HepG2 (cell line): Measurements from ENCODE around the gene ENO3. TPM values are rescaled to one million over a fixed set of nuclear protein-coding genes. Genes with fewer than 3 reads are reported as not detected.
A peak's percentile ranks its signal among the peaks of the same experiment; 100 is the strongest.

ENCODE experiments used
- AKAP8 ChIP-seq: sonication (generic); formaldehyde crosslinking; IDR thresholded peaks from 2 replicates; pipeline ENCODE4 v1.5.1; 2020; ENCODE audit warnings: mild to moderate bottlenecking, missing genetic modification reagents
- ATF7-NPFF ChIP-seq: sonication (generic); formaldehyde crosslinking; IDR thresholded peaks from 2 replicates; pipeline ENCODE4 v1.8.1; 2023; ENCODE audit warnings: mild to moderate bottlenecking, low read depth, missing genetic modification reagents, moderate library complexity
- DNMT3B ChIP-seq: conservative IDR thresholded peaks from 2 replicates; pipeline ENCODE4 v1.6.1; 2016; ENCODE audit warnings: missing biosample characterization, control low read depth
- GATAD1 ChIP-seq: IDR thresholded peaks from 2 replicates; pipeline ENCODE4 v1.6.1; 2016; ENCODE audit warnings: missing genetic modification reagents, missing compliant biosample characterization
- MIER2 ChIP-seq: IDR thresholded peaks from 2 replicates; pipeline ENCODE4 v1.6.1; 2016; ENCODE audit warnings: missing biosample characterization, missing genetic modification reagents
- NCOR1 ChIP-seq: fragments of 200-600 bp; sonication (generic); IDR thresholded peaks from 2 replicates; pipeline ENCODE4 v1.7.0; 2017; ENCODE audit warnings: antibody characterized with exemption, low read length, borderline replicate concordance
- POLR2AphosphoS5 ChIP-seq: IDR thresholded peaks from 2 replicates; pipeline ENCODE4 v1.6.1; 2012; ENCODE audit warnings: low read depth, low read length
- PRPF4 ChIP-seq: fragments of 200-400 bp; formaldehyde crosslinking; IDR thresholded peaks from 2 replicates; pipeline ENCODE4 v1.6.1; 2016; ENCODE audit warnings: low read length, low read depth; ENCODE audit not compliant: poor library complexity, severe bottlenecking
- RARA ChIP-seq: IDR thresholded peaks from 2 replicates; pipeline ENCODE4 v1.6.1; 2016; ENCODE audit warnings: missing genetic modification reagents, missing compliant biosample characterization
- TRIM24 ChIP-seq: sonication (generic); formaldehyde crosslinking; IDR thresholded peaks from 2 replicates; pipeline ENCODE4 v1.8.0; 2022; ENCODE audit warnings: mild to moderate bottlenecking, missing genetic modification reagents
- ZFX ChIP-seq: sonication (generic); formaldehyde crosslinking; IDR thresholded peaks from 2 replicates; pipeline ENCODE4 v1.4.0; 2020; ENCODE audit warnings: mild to moderate bottlenecking, low read depth, missing genetic modification reagents, moderate library complexity
- ZNF251 ChIP-seq: sonication (generic); formaldehyde crosslinking; IDR thresholded peaks from 2 replicates; pipeline ENCODE4 v1.9.0; 2021; ENCODE audit warnings: mild to moderate bottlenecking, missing genetic modification reagents
- ZNF30 ChIP-seq: sonication (generic); formaldehyde crosslinking; IDR thresholded peaks from 2 replicates; pipeline ENCODE4 v1.5.0; 2020; ENCODE audit warnings: mild to moderate bottlenecking, missing genetic modification reagents
- ZNF329 ChIP-seq: sonication (generic); formaldehyde crosslinking; IDR thresholded peaks from 2 replicates; pipeline ENCODE4 v1.9.0; 2021; ENCODE audit warnings: low read depth, mild to moderate bottlenecking, missing genetic modification reagents
- polyA plus RNA-seq, 8 experiments: library from polyadenylated mRNA; depleted of rRNA in 3 of 8; stranded (reverse) in 7 of 8; unstranded in 1 of 8; fragments of >200 nt; fragmentation: Illumina TruSeq in 4 of 8; extraction: Trizol in 4 of 8; gene quantifications; 2 replicates each; pipeline versions ENCODE4 v1.2.1 to v1.2.3, GENCODE V29; 2011 to 2016; ENCODE audit warnings: low read depth in 4 of 8, missing spikeins in 1 of 8, mixed read lengths in 1 of 8; ENCODE audit not compliant: insufficient read depth in 1 of 8
- total RNA-seq, 5 experiments: library from RNA; depleted of rRNA; stranded (reverse); fragments of >200 nt; fragmentation: Illumina TruSeq; extraction: Trizol; gene quantifications; 2 replicates each; pipeline ENCODE4 v1.2.3, GENCODE V29; 2016; ENCODE audit warnings: low read depth in 1 of 5
- TF ChIP-seq, protein P1 (sequence below), 2 experiments: sonication (generic) in 1 of 2; formaldehyde crosslinking in 1 of 2; IDR thresholded peaks; 2 replicates each; pipeline versions ENCODE4 v1.4.0 to v1.6.1; 2018 to 2020; ENCODE audit warnings: missing genetic modification reagents in 2 of 2, borderline replicate concordance in 1 of 2, low read depth in 1 of 2, mild to moderate bottlenecking in 1 of 2, missing biosample characterization in 1 of 2
- TF ChIP-seq, protein P2 (sequence below): sonication (generic); formaldehyde crosslinking; conservative IDR thresholded peaks from 2 replicates; pipeline ENCODE4 v1.4.0; 2020; ENCODE audit warnings: mild to moderate bottlenecking, missing genetic modification reagents, moderate library complexity
- TF ChIP-seq, protein P3 (sequence below): sonication (generic); formaldehyde crosslinking; IDR thresholded peaks from 2 replicates; pipeline ENCODE4 v1.4.0; 2020; ENCODE audit warnings: missing genetic modification reagents; ENCODE audit errors: not compliant biosample characterization
- TF ChIP-seq, protein P4 (sequence below): IDR thresholded peaks from 2 replicates; pipeline ENCODE4 v1.6.1; 2016; ENCODE audit warnings: missing compliant biosample characterization, missing genetic modification reagents, borderline replicate concordance
- TF ChIP-seq, protein P5 (sequence below): sonication (generic); formaldehyde crosslinking; IDR thresholded peaks from 2 replicates; pipeline ENCODE4 v1.4.0; 2020; ENCODE audit warnings: missing genetic modification reagents, mild to moderate bottlenecking, borderline replicate concordance

The ENO3 gene
- total and polyA plus RNA-seq, 2 of the 13 experiments (the other 11 are each of a cell fraction or from before 2014, with no cell fraction given): 59.8 to 69.8 TPM

DNA sequence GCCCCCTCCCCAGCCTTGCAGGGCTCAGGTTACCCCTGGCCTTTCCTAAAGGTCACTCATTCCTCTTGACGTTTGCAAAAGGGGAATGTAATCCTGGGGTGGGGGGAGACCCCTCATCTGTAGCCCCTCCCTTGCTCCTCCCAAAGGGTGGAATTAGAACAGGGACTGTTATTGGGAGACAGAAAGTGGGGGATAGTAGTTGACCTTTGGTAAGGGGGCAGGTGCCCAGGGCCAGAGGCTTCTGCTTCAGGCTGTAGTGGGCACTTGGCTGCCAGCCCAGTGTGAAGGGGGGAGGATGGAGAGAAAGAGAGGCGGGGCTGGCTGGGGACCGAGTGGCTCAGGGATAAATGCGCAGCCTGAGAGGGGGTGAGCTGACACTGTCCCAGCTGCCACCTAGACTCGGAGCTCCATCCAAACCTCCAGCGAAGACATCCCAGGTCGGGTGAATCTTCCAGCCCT is at the start of gene ENO3 (continued):
- TF ChIP-seq, protein P1, sequence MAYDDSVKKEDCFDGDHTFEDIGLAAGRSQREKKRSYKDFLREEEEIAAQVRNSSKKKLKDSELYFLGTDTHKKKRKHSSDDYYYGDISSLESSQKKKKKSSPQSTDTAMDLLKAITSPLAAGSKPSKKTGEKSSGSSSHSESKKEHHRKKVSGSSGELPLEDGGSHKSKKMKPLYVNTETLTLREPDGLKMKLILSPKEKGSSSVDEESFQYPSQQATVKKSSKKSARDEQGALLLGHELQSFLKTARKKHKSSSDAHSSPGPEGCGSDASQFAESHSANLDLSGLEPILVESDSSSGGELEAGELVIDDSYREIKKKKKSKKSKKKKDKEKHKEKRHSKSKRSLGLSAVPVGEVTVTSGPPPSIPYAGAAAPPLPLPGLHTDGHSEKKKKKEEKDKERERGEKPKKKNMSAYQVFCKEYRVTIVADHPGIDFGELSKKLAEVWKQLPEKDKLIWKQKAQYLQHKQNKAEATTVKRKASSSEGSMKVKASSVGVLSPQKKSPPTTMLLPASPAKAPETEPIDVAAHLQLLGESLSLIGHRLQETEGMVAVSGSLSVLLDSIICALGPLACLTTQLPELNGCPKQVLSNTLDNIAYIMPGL (CRISPR knock-in tag; IDR thresholded peaks at IDR 0.05; ENCODE audit: borderline replicate concordance in 1 of 2, low read depth in 1 of 2): peak in 1 of 2 experiments; percentile 25; a peak in 1 of 4 replicates
- TF ChIP-seq NCOR1: peak; percentile 49; the same call in 1 of the 2 replicates
- no peak for TF ChIP-seq DNMT3B (CRISPR knock-in tag)
- TF ChIP-seq ATF7-NPFF (CRISPR knock-in tag): no peak
- TF ChIP-seq POLR2AphosphoS5: peak; percentile 79
- no peak for TF ChIP-seq ZNF251
- TF ChIP-seq MIER2: 0 out of 2 replicates have a peak, but pooled peaks have one; percentile 49
- no peak for TF ChIP-seq PRPF4
- TF ChIP-seq, protein P2, sequence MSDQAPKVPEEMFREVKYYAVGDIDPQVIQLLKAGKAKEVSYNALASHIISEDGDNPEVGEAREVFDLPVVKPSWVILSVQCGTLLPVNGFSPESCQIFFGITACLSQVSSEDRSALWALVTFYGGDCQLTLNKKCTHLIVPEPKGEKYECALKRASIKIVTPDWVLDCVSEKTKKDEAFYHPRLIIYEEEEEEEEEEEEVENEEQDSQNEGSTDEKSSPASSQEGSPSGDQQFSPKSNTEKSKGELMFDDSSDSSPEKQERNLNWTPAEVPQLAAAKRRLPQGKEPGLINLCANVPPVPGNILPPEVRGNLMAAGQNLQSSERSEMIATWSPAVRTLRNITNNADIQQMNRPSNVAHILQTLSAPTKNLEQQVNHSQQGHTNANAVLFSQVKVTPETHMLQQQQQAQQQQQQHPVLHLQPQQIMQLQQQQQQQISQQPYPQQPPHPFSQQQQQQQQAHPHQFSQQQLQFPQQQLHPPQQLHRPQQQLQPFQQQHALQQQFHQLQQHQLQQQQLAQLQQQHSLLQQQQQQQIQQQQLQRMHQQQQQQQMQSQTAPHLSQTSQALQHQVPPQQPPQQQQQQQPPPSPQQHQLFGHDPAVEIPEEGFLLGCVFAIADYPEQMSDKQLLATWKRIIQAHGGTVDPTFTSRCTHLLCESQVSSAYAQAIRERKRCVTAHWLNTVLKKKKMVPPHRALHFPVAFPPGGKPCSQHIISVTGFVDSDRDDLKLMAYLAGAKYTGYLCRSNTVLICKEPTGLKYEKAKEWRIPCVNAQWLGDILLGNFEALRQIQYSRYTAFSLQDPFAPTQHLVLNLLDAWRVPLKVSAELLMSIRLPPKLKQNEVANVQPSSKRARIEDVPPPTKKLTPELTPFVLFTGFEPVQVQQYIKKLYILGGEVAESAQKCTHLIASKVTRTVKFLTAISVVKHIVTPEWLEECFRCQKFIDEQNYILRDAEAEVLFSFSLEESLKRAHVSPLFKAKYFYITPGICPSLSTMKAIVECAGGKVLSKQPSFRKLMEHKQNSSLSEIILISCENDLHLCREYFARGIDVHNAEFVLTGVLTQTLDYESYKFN: peak; percentile 78
- TF ChIP-seq, protein P3, sequence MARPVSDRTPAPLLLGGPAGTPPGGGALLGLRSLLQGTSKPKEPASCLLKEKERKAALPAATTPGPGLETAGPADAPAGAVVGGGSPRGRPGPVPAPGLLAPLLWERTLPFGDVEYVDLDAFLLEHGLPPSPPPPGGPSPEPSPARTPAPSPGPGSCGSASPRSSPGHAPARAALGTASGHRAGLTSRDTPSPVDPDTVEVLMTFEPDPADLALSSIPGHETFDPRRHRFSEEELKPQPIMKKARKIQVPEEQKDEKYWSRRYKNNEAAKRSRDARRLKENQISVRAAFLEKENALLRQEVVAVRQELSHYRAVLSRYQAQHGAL (CRISPR knock-in tag): no peak
- TF ChIP-seq ZFX (CRISPR knock-in tag): peak; percentile 62; the same call in 1 of the 2 replicates
- TF ChIP-seq, protein P4, sequence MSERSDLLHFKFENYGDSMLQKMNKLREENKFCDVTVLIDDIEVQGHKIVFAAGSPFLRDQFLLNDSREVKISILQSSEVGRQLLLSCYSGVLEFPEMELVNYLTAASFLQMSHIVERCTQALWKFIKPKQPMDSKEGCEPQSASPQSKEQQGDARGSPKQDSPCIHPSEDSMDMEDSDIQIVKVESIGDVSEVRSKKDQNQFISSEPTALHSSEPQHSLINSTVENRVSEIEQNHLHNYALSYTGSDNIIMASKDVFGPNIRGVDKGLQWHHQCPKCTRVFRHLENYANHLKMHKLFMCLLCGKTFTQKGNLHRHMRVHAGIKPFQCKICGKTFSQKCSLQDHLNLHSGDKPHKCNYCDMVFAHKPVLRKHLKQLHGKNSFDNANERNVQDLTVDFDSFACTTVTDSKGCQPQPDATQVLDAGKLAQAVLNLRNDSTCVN (CRISPR knock-in tag): no peak
- TF ChIP-seq AKAP8 (CRISPR knock-in tag): peak; percentile 14; the same call in 1 of the 2 replicates
- TF ChIP-seq GATAD1: no peak
- no peak for TF ChIP-seq TRIM24
- no peak for TF ChIP-seq ZNF329 (CRISPR knock-in tag)
- TF ChIP-seq ZNF30 (CRISPR knock-in tag): no peak
- peak; percentile 11; the same call in 1 of the 2 replicates for TF ChIP-seq RARA (CRISPR knock-in tag)
- TF ChIP-seq, protein P5, sequence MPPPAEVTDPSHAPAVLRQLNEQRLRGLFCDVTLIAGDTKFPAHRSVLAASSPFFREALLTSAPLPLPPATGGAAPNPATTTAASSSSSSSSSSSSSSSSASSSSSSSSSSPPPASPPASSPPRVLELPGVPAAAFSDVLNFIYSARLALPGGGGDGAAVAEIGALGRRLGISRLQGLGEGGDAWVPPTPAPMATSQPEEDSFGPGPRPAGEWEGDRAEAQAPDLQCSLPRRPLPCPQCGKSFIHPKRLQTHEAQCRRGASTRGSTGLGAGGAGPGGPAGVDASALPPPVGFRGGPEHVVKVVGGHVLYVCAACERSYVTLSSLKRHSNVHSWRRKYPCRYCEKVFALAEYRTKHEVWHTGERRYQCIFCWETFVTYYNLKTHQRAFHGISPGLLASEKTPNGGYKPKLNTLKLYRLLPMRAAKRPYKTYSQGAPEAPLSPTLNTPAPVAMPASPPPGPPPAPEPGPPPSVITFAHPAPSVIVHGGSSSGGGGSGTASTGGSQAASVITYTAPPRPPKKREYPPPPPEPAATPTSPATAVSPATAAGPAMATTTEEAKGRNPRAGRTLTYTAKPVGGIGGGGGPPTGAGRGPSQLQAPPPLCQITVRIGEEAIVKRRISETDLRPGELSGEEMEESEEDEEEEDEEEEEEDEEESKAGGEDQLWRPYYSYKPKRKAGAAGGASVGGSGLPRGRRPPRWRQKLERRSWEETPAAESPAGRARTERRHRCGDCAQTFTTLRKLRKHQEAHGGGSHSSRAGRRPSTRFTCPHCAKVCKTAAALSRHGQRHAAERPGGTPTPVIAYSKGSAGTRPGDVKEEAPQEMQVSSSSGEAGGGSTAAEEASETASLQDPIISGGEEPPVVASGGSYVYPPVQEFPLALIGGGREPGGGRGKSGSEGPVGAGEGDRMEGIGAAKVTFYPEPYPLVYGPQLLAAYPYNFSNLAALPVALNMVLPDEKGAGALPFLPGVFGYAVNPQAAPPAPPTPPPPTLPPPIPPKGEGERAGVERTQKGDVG (CRISPR knock-in tag): 0 out of 2 replicates have a peak, but pooled peaks have one; percentile 40
